GM12878 (cell line): ENCODE results near the gene ARHGAP6. TPM values are rescaled to one million over a fixed set of nuclear protein-coding genes. Genes with fewer than 3 reads are reported as not detected.

Experiments
- ATAC-seq: fragments of 200-7000 bp; cut with Tn5 transposase; 3 replicates; pipeline ENCODE4 v1.9.1; 2020; ENCODE audit warnings: mild to moderate bottlenecking, moderate library complexity
- BruUV-seq: library from RNA; stranded (reverse); fragments of 400-500 nt; replicated peaks from 2 replicates; lab custom pipeline; 2021; lab: Mats Ljungman, UMichigan
- CTCF ChIA-PET: fragments of 300-600 bp; sonication (Branson Sonifier 250); formaldehyde crosslinking; extraction: SDS; loops from one replicate; lab custom pipeline; 2021; ENCODE audit warnings: inconsistent platforms; lab: Yijun Ruan, JAX
- POLR2A ChIA-PET: fragments of 350-600 bp; formaldehyde crosslinking; extraction: SDS; loops from one replicate; lab custom pipeline; 2021; ENCODE audit warnings: inconsistent platforms; lab: Charles Lee
- RAD21 ChIA-PET: fragments of 300-600 bp; sonication (Branson Sonifier 250); formaldehyde crosslinking; loops from one replicate; lab custom pipeline; 2023; ENCODE audit warnings: antibody characterized with exemption; ENCODE audit not compliant: unreplicated experiment; lab: Charles Lee
- SMC1A ChIA-PET: fragments of 300-600 bp; sonication (Branson Sonifier 250); formaldehyde crosslinking; loops from one replicate; lab custom pipeline; 2023; ENCODE audit not compliant: unreplicated experiment, uncharacterized antibody; lab: Charles Lee
- DNase-seq: peaks from one replicate; pipeline ENCODE4 v3.0.0-alpha.2; 2011; ENCODE audit warnings: low read depth, low spot score
- FAIRE-seq: peaks from 3 replicates; lab custom pipeline; 2011; peaks lifted over from hg19 to GRCh38; lab: Jason Lieb, UNC
- H2AFZ ChIP-seq: 2 replicates; pipeline ENCODE4 v1.6.0; 2011; ENCODE audit warnings: low read depth, low read length, control low read depth; ENCODE audit not compliant: control insufficient read depth
- H3K27ac ChIP-seq: 2 replicates; pipeline ENCODE4 v1.5.1; 2011; ENCODE audit warnings: control low read depth; ENCODE audit not compliant: control insufficient read depth, insufficient read depth
- H3K27me3 ChIP-seq, 2 experiments: replicated peaks in 1 of 2; 2 replicates each; pipeline versions ENCODE4 v1.6.0 to v1.6.1; 2011; ENCODE audit warnings: low read length in 1 of 2; ENCODE audit not compliant: control insufficient read depth in 2 of 2, insufficient read depth in 2 of 2
- H3K36me3 ChIP-seq, 2 experiments: 2 replicates each; pipeline ENCODE4 v1.5.1; 2011; ENCODE audit warnings: low read length in 1 of 2; ENCODE audit not compliant: control insufficient read depth in 2 of 2, insufficient read depth in 2 of 2
- H3K4me1 ChIP-seq: 2 replicates; pipeline ENCODE4 v1.6.1; 2011; ENCODE audit warnings: mild to moderate bottlenecking, low read length, moderate library complexity, mixed read lengths; ENCODE audit not compliant: control insufficient read depth, insufficient read depth
- H3K4me2 ChIP-seq: 2 replicates; pipeline ENCODE4 v1.6.0; 2011; ENCODE audit warnings: control low read depth; ENCODE audit not compliant: control insufficient read depth, insufficient read depth
- H3K4me3 ChIP-seq: fragments of 200-600 bp; sonication (generic); 2 replicates; pipeline ENCODE4 v1.5.1; 2016
- H3K79me2 ChIP-seq: 2 replicates; pipeline ENCODE4 v1.6.0; 2011; ENCODE audit warnings: low read length; ENCODE audit not compliant: control insufficient read depth, insufficient read depth
- H3K9ac ChIP-seq: 2 replicates; pipeline ENCODE4 v1.8.0; 2011; ENCODE audit warnings: low read length, control low read depth, mixed read lengths; ENCODE audit not compliant: control insufficient read depth, insufficient read depth
- H3K9me3 ChIP-seq: replicated peaks from 3 replicates; pipeline ENCODE4 v1.5.1; 2011; ENCODE audit warnings: mild to moderate bottlenecking, low read length; ENCODE audit not compliant: control insufficient read depth, insufficient read depth
- H4K20me1 ChIP-seq: 2 replicates; pipeline ENCODE4 v1.6.0; 2011; ENCODE audit not compliant: control insufficient read depth, insufficient read depth
- NFXL1 ChIP-seq: fragments of 450-650 bp; IDR thresholded peaks from 2 replicates; pipeline ENCODE4 v1.6.1; 2017; ENCODE audit warnings: antibody characterized with exemption, mild to moderate bottlenecking, borderline replicate concordance
- POU2F2 ChIP-seq: IDR thresholded peaks from 3 replicates; pipeline ENCODE4 v1.6.1; 2011; ENCODE audit warnings: low read depth, mild to moderate bottlenecking, low read length, borderline replicate concordance
- RFX5 ChIP-seq: IDR thresholded peaks from 2 replicates; pipeline ENCODE4 v1.6.1; 2011; ENCODE audit warnings: low read depth, low read length, improper control_type of control experiment
- USF2 ChIP-seq: IDR thresholded peaks from 2 replicates; pipeline ENCODE4 v1.6.1; 2011; ENCODE audit warnings: low read depth, low read length, improper control_type of control experiment, borderline replicate concordance
- WGBS: methylation state at CpG from one replicate; pipeline ENCODE4 v1.1.6; 2016; ENCODE audit warnings: low lambda C conversion rate; ENCODE audit not compliant: insufficient replicate concordance, insufficient coverage; ENCODE audit errors: missing lambda C conversion rate; 5-methylcytosine and 5-hydroxymethylcytosine counted together
- in situ Hi-C: fragments of 300-500 bp; cut with MboI; formaldehyde crosslinking; loops from 9 replicates; pipeline ENCODE4 v1.14.3; 2018; ENCODE audit warnings: mixed read lengths
- intact Hi-C: fragments of 100-400 bp; cut with micrococcal nuclease; formaldehyde crosslinking; loops from one replicate; pipeline ENCODE4 v1.14.2; 2022; ENCODE audit not compliant: unreplicated experiment
- polyA plus RNA-seq, 11 experiments: library from polyadenylated mRNA; depleted of rRNA in 4 of 11; unstranded in 6 of 11; stranded (reverse) in 5 of 11; fragments of >200 nt; fragmentation: Nextera tagmentation in 4 of 11; fragmentation: Illumina TruSeq in 1 of 11; extraction: Ambion mirVana in 4 of 11; extraction: Trizol in 1 of 11; gene quantifications; 1 replicate in 1 of 11; 2 replicates in 10 of 11; pipeline versions ENCODE4 v1.2.1 to v1.2.3, GENCODE V29; 2011 to 2016; ENCODE audit warnings: inconsistent platforms in 2 of 11, missing spikeins in 2 of 11, low read depth in 1 of 11
- total RNA-seq, 4 experiments: library from RNA; depleted of rRNA in 3 of 4; stranded (reverse); fragments of >200 nt in 3 of 4; fragmentation: Illumina TruSeq in 1 of 4; extraction: Trizol in 1 of 4; gene quantifications; 2 replicates each; pipeline versions ENCODE4 v1.2.1 to v1.2.3, GENCODE V29; 2013 to 2021
- TF ChIP-seq, protein P1 (sequence below): fragments of 450-650 bp; conservative IDR thresholded peaks from 2 replicates; pipeline ENCODE4 v1.6.1; 2017; ENCODE audit warnings: mild to moderate bottlenecking, moderate library complexity

Gene ARHGAP6
- total and polyA plus RNA-seq, 10 of the 15 experiments (the other 5 are each of a cell fraction or from before 2014, with no cell fraction given): 0.20 to 1.8 (median 0.76) TPM

DNA sequence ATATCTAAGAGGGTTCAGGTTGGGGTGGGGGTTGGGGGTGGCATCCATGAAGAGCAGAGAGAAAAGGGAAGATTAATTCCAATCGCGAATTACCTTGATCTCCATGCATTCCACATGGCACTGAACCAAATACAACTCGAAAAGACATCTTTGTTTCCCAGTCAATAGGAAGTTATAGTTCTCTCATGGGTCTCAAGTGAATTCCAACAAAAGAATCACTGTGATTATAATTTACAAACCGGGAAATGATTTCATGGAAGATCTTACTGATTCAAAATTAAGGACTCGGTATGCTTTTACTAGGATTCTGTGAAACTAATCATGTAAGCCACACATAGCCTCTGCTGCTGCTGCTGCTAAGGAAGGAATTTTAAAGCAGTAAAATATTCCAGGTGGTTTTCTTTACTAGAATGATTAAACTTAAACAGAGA lies 399.1 kb downstream of the ARHGAP6 start:
- Histone ChIP-seq H4K20me1 (no peaks in the 10 kb centered on the region), H3K27ac (no peak overlapping the region), H3K9me3 (no peaks in the 10 kb centered on the region), H3K36me3 (no peaks in the 10 kb centered on the region), H3K4me1 (no peaks in the 10 kb centered on the region), H3K4me3 (no peak overlapping the region), H3K79me2 (no peaks in the 10 kb centered on the region), H3K27me3 (no peaks in the 10 kb centered on the region; a peak in 1 of 4 replicates), H2AFZ (no peak overlapping the region), H3K9ac (no peak overlapping the region), H3K4me2 (no peak overlapping the region)
- intact Hi-C loops: loop anchor here (5.0 kb wide), 1 partner anchor 176 kb away; no protein-coding TSS in a partner anchor
- 43% methylated on average over 5 of the region's 5 CpGs for WGBS
- POLR2A ChIA-PET: no interaction called here
- TF ChIP-seq USF2: no peak
- TF ChIP-seq, protein P1, sequence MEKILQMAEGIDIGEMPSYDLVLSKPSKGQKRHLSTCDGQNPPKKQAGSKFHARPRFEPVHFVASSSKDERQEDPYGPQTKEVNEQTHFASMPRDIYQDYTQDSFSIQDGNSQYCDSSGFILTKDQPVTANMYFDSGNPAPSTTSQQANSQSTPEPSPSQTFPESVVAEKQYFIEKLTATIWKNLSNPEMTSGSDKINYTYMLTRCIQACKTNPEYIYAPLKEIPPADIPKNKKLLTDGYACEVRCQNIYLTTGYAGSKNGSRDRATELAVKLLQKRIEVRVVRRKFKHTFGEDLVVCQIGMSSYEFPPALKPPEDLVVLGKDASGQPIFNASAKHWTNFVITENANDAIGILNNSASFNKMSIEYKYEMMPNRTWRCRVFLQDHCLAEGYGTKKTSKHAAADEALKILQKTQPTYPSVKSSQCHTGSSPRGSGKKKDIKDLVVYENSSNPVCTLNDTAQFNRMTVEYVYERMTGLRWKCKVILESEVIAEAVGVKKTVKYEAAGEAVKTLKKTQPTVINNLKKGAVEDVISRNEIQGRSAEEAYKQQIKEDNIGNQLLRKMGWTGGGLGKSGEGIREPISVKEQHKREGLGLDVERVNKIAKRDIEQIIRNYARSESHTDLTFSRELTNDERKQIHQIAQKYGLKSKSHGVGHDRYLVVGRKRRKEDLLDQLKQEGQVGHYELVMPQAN: no peak
- TF ChIP-seq NFXL1: no peak
- TF ChIP-seq RFX5: no peak
- no peak for TF ChIP-seq POU2F2
- CTCF ChIA-PET: no interaction called here
- no TSS peak for BruUV-seq
- RAD21 ChIA-PET: no interaction called here
- in situ Hi-C loops: no loop called here
- DNase-seq: no peak
- ATAC-seq: no peak
- no peak for FAIRE-seq
- SMC1A ChIA-PET: no interaction called here
